Left lung (tissue), 14 donors: ENCODE data around the gene ZNF529. TPM values are rescaled to one million over a fixed set of nuclear protein-coding genes. Genes with fewer than 3 reads are reported as not detected.

ENCODE experiments used
- ATAC-seq: fragments of 200-7000 bp; cut with Tn5 transposase; one replicate; pipeline ENCODE4 v1.9.1; 2020; ENCODE audit warnings: moderate library complexity
- DNase-seq, 4 donors: peaks; one replicate each; pipeline ENCODE4 v3.0.0-alpha.2; 2013 to 2020
- H3K27ac ChIP-seq, 2 donors: fragments of 200-600 bp; sonication (generic) in 1 of 2; one replicate each; pipeline versions ENCODE4 v1.5.0 to v1.8.0; 2020 to 2021
- H3K27me3 ChIP-seq, 2 donors: fragments of 200-600 bp; sonication (generic) in 1 of 2; one replicate each; pipeline versions ENCODE4 v1.5.0 to v1.8.0; 2020 to 2021
- H3K36me3 ChIP-seq, 2 donors: fragments of 200-600 bp; sonication (generic) in 1 of 2; one replicate each; pipeline versions ENCODE4 v1.5.0 to v1.8.0; 2020 to 2021
- H3K4me1 ChIP-seq, 2 donors: fragments of 200-600 bp; one replicate each; pipeline ENCODE4 v1.8.0; 2021
- H3K4me3 ChIP-seq, 2 donors: fragments of 200-600 bp; sonication (generic) in 1 of 2; one replicate each; pipeline versions ENCODE4 v1.5.0 to v1.8.0; 2020 to 2021; ENCODE audit warnings: mild to moderate bottlenecking in 1 of 2
- H3K9me3 ChIP-seq, 2 donors: fragments of 200-600 bp; sonication (generic) in 1 of 2; one replicate each; pipeline versions ENCODE4 v1.5.0 to v1.8.0; 2020 to 2021
- intact Hi-C, 2 donors: fragments of 100-400 bp; cut with DNase I; formaldehyde crosslinking; loops; one replicate each; pipeline versions ENCODE4 v1.11.2 to v1.14.2; 2022
- long read RNA-seq, 12 donors: library from polyadenylated mRNA in 2 of 12; unstranded in 2 of 12; transcript quantifications; one replicate each; pipeline ENCODE4 v2.0.0 and lab custom pipeline, GENCODE V29; 2019 to 2026
- polyA plus RNA-seq, 6 donors: library from polyadenylated mRNA; unstranded; fragments of 120-200 nt; gene quantifications; one replicate each; pipeline ENCODE4 v1.2.1, GENCODE V29; 2013; ENCODE audit not compliant: insufficient read length in 6 of 6
- total RNA-seq, 2 donors: library from RNA; stranded (reverse); fragmentation: NEBNext Ultra II Directional; extraction: Animal tissue kit (Norgen Biotek cat#: 25700); gene quantifications; one replicate each; pipeline ENCODE4 v1.2.1, GENCODE V29; 2021
- TF ChIP-seq, protein P1 (sequence below), 2 donors: fragments of 200-600 bp; sonication (generic) in 1 of 2; IDR thresholded peaks; one replicate each; pipeline versions ENCODE4 v1.5.0 to v1.8.0; 2021; ENCODE audit warnings: antibody characterized with exemption in 2 of 2
- donor health status: DM: no; HTN: yes; CAD: no.
- donor health status: DM: no; HTN: no; CAD: no.

The ZNF529 gene
- total RNA-seq: 10 to 100 TPM in 1 of 2 donors, 1 to 10 TPM in 1; 8.1 to 10.3 TPM
- polyA plus RNA-seq: 10 to 100 TPM; 29.8 to 42.0 (median 35.2) TPM
- long read RNA-seq, donor 1, full-length matches to known transcripts: 1 of 42 reads
- long read RNA-seq, donor 1, partial matches to known transcripts: 31 of 42 reads
- long read RNA-seq, donor 1, other reads (novel, unspliced or antisense): 10 of 42 reads
- long read RNA-seq, donor 2, full-length matches to known transcripts: 2 of 8 reads
- long read RNA-seq, donor 2, partial matches to known transcripts: 6 of 8 reads
- long read RNA-seq, donor 2, other reads (novel, unspliced or antisense): 0 of 8 reads
- long read RNA-seq, donor 3, full-length matches to known transcripts: 3 of 8 reads
- long read RNA-seq, donor 3, partial matches to known transcripts: 5 of 8 reads
- long read RNA-seq, donor 3, other reads (novel, unspliced or antisense): 0 of 8 reads
- long read RNA-seq, donor 4, partial matches to known transcripts: 1 of 2 reads
- long read RNA-seq, donor 4, other reads (novel, unspliced or antisense): 1 of 2 reads
- long read RNA-seq, donor 5, full-length matches to known transcripts: 2 of 14 reads
- long read RNA-seq, donor 5, partial matches to known transcripts: 12 of 14 reads
- long read RNA-seq, donor 5, other reads (novel, unspliced or antisense): 0 of 14 reads
- long read RNA-seq, donor 6, full-length matches to known transcripts: 2 of 13 reads
- long read RNA-seq, donor 6, partial matches to known transcripts: 11 of 13 reads
- long read RNA-seq, donor 6, other reads (novel, unspliced or antisense): 0 of 13 reads
- long read RNA-seq, donor 7, partial matches to known transcripts: 0 of 1 reads
- long read RNA-seq, donor 7, other reads (novel, unspliced or antisense): 0 of 1 reads
- long read RNA-seq, donor 8, full-length matches to known transcripts: 1 of 11 reads
- long read RNA-seq, donor 8, partial matches to known transcripts: 10 of 11 reads
- long read RNA-seq, donor 8, other reads (novel, unspliced or antisense): 0 of 11 reads
- long read RNA-seq, donor 9: 0 reads
- long read RNA-seq, donor 10: 0 reads
- long read RNA-seq, donor 11: 0 reads
- long read RNA-seq, donor 12, full-length matches to known transcripts: 1 of 19 reads
- long read RNA-seq, donor 12, partial matches to known transcripts: 18 of 19 reads
- long read RNA-seq, donor 12, other reads (novel, unspliced or antisense): 0 of 19 reads

- ATAC-seq (peak; percentile 99), DNase-seq (peak; percentile 91 to 95 (median 92))
- H3K27ac ChIP-seq: peak within 1 kb of the TSS; percentile 78 to 84
- no peaks in the 10 kb centered on the region for H3K27me3 ChIP-seq
- peaks cover 0 to 54% of the 10 kb centered on the region in 2 donors for H3K36me3 ChIP-seq
- H3K4me3 ChIP-seq: peak within 1 kb of the TSS; percentile 87
- intact Hi-C loops: no loop called here
- peaks cover 0 to 46% of the 10 kb centered on the region in 2 donors for H3K9me3 ChIP-seq
- TF ChIP-seq, protein P1, sequence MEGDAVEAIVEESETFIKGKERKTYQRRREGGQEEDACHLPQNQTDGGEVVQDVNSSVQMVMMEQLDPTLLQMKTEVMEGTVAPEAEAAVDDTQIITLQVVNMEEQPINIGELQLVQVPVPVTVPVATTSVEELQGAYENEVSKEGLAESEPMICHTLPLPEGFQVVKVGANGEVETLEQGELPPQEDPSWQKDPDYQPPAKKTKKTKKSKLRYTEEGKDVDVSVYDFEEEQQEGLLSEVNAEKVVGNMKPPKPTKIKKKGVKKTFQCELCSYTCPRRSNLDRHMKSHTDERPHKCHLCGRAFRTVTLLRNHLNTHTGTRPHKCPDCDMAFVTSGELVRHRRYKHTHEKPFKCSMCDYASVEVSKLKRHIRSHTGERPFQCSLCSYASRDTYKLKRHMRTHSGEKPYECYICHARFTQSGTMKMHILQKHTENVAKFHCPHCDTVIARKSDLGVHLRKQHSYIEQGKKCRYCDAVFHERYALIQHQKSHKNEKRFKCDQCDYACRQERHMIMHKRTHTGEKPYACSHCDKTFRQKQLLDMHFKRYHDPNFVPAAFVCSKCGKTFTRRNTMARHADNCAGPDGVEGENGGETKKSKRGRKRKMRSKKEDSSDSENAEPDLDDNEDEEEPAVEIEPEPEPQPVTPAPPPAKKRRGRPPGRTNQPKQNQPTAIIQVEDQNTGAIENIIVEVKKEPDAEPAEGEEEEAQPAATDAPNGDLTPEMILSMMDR (IDR thresholded peaks at IDR 0.05): no peak
- H3K4me1 ChIP-seq: peaks cover 4 to 18% of the 10 kb centered on the region in 2 donors
Observed at GRCh38 chr19:36573020-36573894, at the start of gene ZNF529. ZNF529 (minus strand) TSS chr19:36573292; CDS start chr19:36572346, 946 bp downstream.

DNA sequence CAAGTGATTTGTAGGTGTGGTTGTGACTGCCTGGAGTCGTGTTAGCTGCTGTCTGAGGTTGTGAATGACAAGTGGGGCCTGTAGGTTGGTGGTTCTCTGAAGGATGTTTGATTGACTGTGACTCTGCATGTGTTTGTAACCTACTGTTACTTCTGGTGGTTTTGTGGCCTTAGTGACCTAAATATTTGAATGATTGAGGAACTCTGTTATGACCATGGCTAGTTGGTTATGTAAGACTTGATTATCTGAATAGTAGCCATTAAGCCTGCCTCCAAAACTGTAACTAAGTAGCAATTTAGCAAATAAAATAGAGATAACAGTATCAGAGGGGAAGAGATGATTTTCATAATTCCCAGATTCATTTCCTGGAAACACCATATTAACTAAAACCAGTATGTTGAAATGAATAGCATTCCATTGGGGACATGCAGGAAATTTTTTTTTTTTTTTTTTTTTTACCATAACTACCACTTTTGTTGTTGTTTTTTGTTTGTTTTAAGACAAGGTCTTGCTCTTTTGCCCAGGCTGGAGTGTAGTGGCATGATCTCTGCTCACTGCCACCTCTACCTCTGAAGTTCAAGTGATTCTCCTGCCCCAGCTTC is 32.9 kb upstream of the ZNF529 start:
- Histone ChIP-seq H3K36me3 (peaks cover 0 to 24% of the 10 kb centered on the region in 2 donors), H3K27ac (peak overlapping the region in 1 of 2 donors; percentile 74), H3K9me3 (peaks cover 0 to 59% of the 10 kb centered on the region in 2 donors), H3K27me3 (peaks cover 0 to 11% of the 10 kb centered on the region in 2 donors), H3K4me1 (peaks cover 0 to 8% of the 10 kb centered on the region in 2 donors), H3K4me3 (peak overlapping the region; percentile 66 to 68)
- intact Hi-C loops: no loop called here
- ATAC-seq (no peak), DNase-seq (peak in 1 of 4 donors; percentile 56)
- TF ChIP-seq, protein P1 (IDR thresholded peaks at IDR 0.05): no peak

DNA sequence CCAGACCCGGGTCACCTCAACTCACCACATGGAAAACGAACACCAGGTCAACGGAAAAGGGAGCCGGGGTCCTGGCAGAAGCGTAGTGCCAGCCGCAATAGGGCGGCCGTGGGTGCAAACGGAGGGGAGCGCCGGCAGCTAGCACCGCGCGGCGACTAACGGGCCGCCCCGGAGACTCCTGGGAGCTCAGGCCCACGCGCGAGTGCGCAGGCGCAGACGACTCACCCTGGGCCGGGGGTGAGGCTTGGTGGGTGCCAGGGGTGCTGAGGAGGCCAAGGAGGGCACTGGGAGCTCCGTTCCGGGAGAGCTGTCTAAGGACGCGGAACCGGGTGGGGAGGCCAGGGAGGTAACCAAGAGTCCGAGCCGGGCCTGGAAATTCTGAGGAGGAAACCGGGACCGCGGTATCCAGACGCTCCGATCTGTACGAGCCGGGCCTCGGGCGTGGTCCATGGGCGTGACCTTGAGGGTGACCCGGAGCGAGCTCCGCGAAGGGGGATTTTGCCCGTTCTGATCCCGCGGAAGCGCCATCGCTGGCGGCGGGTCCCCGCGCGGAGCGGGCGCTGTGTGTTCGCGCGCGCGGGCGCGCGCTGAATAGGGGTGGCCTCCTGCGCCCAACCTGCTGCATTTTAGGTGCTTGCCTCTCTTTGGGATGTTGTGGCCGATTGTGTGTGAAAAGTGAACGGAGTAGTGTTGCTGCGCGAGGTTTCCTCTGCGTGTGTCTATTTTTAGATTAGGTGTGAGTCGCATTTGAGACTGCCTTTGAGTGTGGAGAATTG is 32.2 kb upstream of the ZNF529 start, which contains the start of gene ZNF382:
Gene ZNF382 (plus strand): TSS at position 213 of the 776 bp plus-strand sequence. CDS start 4,602 bp downstream, outside the sequence.
- peaks cover 0 to 8% of the 10 kb centered on the region in 2 donors for H3K4me1 ChIP-seq
- TF ChIP-seq, protein P1 (IDR thresholded peaks at IDR 0.05): no peak
- DNase-seq (peak; percentile 77 to 90 (median 84)), ATAC-seq (peak; percentile 96)
- peaks cover 0 to 60% of the 10 kb centered on the region in 2 donors for H3K9me3 ChIP-seq
- H3K36me3 ChIP-seq: peaks cover 0 to 18% of the 10 kb centered on the region in 2 donors
- H3K27ac ChIP-seq: peak within 1 kb of the TSS; percentile 57 to 74
- H3K27me3 ChIP-seq: peaks cover 0 to 11% of the 10 kb centered on the region in 2 donors
- intact Hi-C loops: no loop called here
- peak within 1 kb of the TSS; percentile 66 to 68 for H3K4me3 ChIP-seq
